ENCODE results near the gene DGCR2. TPM values are rescaled to one million over a fixed set of nuclear protein-coding genes. Genes with fewer than 3 reads are reported as not detected.

DGCR2 gene
- total and polyA plus RNA-seq, 3 donors from 2014 or later: 64.6 to 106 (median 89.5) TPM

- Histone ChIP-seq H3K36me3 (ENCODE audit: low read depth, missing control alignments) (no peaks in the 10 kb centered on the region), H3K4me3 (no peak overlapping the region), H3K4me1 (peaks cover 2% of the 10 kb centered on the region), H3K9me3 (no peaks in the 10 kb centered on the region), H3K27ac (no peak overlapping the region), H3K27me3 (no peaks in the 10 kb centered on the region)
- 85 to 89% methylated on average over 7 to 15 of the region's 15 CpGs for WGBS, 2 donors
- DNase-seq: no peak
- intact Hi-C loops (cut with DNase I; ENCODE audit: low total_unique reads): loop anchor here (10.0 kb wide), 1 partner anchor 496 kb away; no protein-coding TSS in a partner anchor
- TF ChIP-seq POLR2A (IDR thresholded peaks at IDR 0.05) (no peak), CTCF (IDR thresholded peaks at IDR 0.05) (no peak)
Measured at GRCh38 chr22:19138217-19139000, 16.2 kb upstream of the DGCR2 start.

GRCh38 chr22:19137384-19138216, 15.4 kb upstream of the DGCR2 start:
- H3K27ac ChIP-seq: no peak overlapping the region
- intact Hi-C loops (cut with DNase I; ENCODE audit: low total_unique reads): loop anchor here (10.0 kb wide), 1 partner anchor 497 kb away; no protein-coding TSS in a partner anchor
- DNase-seq: no peak
- H3K36me3 ChIP-seq (ENCODE audit: low read depth, missing control alignments): no peaks in the 10 kb centered on the region
- WGBS, 2 donors: 93 to 94% methylated on average over 5 to 11 of the region's 11 CpGs
- no peaks in the 10 kb centered on the region for H3K9me3 ChIP-seq
- H3K4me3 ChIP-seq: no peak overlapping the region
- H3K27me3 ChIP-seq: no peaks in the 10 kb centered on the region
- TF ChIP-seq POLR2A (IDR thresholded peaks at IDR 0.05) (no peak), CTCF (IDR thresholded peaks at IDR 0.05) (no peak)
- no peaks in the 10 kb centered on the region for H3K4me1 ChIP-seq

GRCh38 chr22:19136915-19137314, 14.7 kb upstream of the DGCR2 start:
- H3K36me3 ChIP-seq (ENCODE audit: low read depth, missing control alignments): no peaks in the 10 kb centered on the region
- TF ChIP-seq POLR2A (IDR thresholded peaks at IDR 0.05) (no peak), CTCF (IDR thresholded peaks at IDR 0.05) (no peak)
- H3K4me3 ChIP-seq: no peak overlapping the region

GRCh38 chr22:19134874-19135273, 12.7 kb upstream of the DGCR2 start:
- TF ChIP-seq CTCF (IDR thresholded peaks at IDR 0.05): no peak
- TF ChIP-seq POLR2A (IDR thresholded peaks at IDR 0.05): no peak
- 91 to 99% methylated on average over 17 to 18 of the region's 18 CpGs for WGBS, 2 donors
- H3K36me3 ChIP-seq (ENCODE audit: low read depth, missing control alignments): no peaks in the 10 kb centered on the region
- DNase-seq: no peak
- no peaks in the 10 kb centered on the region for H3K9me3 ChIP-seq
- H3K4me1 ChIP-seq: peaks cover 3% of the 10 kb centered on the region
- H3K27me3 ChIP-seq: no peaks in the 10 kb centered on the region
- H3K27ac ChIP-seq: no peak overlapping the region
- no peak overlapping the region for H3K4me3 ChIP-seq
- intact Hi-C loops (cut with DNase I; ENCODE audit: low total_unique reads): loop anchor here (10.0 kb wide), 1 partner anchor 500 kb away; no protein-coding TSS in a partner anchor

More at GRCh38 chr22:19136915-19137314, 14.7 kb upstream of the DGCR2 start:
- 91 to 95% methylated on average over 4 to 10 of the region's 10 CpGs for WGBS, 2 donors
- Histone ChIP-seq H3K9me3 (no peaks in the 10 kb centered on the region), H3K4me1 (no peaks in the 10 kb centered on the region), H3K27ac (no peak overlapping the region), H3K27me3 (no peaks in the 10 kb centered on the region)
- intact Hi-C loops (cut with DNase I; ENCODE audit: low total_unique reads): loop anchor here (10.0 kb wide), 1 partner anchor 498 kb away; no protein-coding TSS in a partner anchor
- DNase-seq: no peak
